GM19324 (cell line): ENCODE results near the gene FGF3.
"Not testable (repeated sequence)": the region's sequence is repeated elsewhere in the genome, so short reads cannot be mapped to it uniquely, and the experiment has no call there.

ENCODE experiments used
- ATAC-seq: cut with Tn5 transposase; IDR thresholded peaks from one replicate; pipeline ENCODE4 v1.9.1; 2021; ENCODE audit warnings: mild to moderate bottlenecking, moderate library complexity; ENCODE audit not compliant: unreplicated experiment, low FRiP score

FGF3 gene

GRCh38 chr11:69774354-69775162 lies 44.7 kb downstream of the FGF3 start:
- no peak for ATAC-seq

GRCh38 chr11:69773626-69774353 lies 45.4 kb downstream of the FGF3 start:
- no peak for ATAC-seq

- ATAC-seq = no peak
These were observed 47.8 kb downstream of the FGF3 start for GRCh38 chr11:69771466-69771865.

GRCh38 chr11:69770540-69770939 lies 48.7 kb downstream of the FGF3 start:
- no peak for ATAC-seq

GRCh38 chr11:69765498-69765995 lies 53.7 kb downstream of the FGF3 start:
- ATAC-seq = no peak

GRCh38 chr11:69764918-69765317 lies 54.3 kb downstream of the FGF3 start:
- ATAC-seq = not testable (repeated sequence)

- ATAC-seq = no peak
These were observed 58.9 kb downstream of the FGF3 start for GRCh38 chr11:69760319-69760718.
